ENCODE results near the gene SHKBP1. TPM values are rescaled to one million over a fixed set of nuclear protein-coding genes. Genes with fewer than 3 reads are reported as not detected.

SHKBP1 gene
- total and polyA plus RNA-seq, 9 of the 15 experiments (the other 6 are each of a cell fraction or from before 2014, with no cell fraction given) = 1.2 to 58.1 (median 22.3) TPM

DNA sequence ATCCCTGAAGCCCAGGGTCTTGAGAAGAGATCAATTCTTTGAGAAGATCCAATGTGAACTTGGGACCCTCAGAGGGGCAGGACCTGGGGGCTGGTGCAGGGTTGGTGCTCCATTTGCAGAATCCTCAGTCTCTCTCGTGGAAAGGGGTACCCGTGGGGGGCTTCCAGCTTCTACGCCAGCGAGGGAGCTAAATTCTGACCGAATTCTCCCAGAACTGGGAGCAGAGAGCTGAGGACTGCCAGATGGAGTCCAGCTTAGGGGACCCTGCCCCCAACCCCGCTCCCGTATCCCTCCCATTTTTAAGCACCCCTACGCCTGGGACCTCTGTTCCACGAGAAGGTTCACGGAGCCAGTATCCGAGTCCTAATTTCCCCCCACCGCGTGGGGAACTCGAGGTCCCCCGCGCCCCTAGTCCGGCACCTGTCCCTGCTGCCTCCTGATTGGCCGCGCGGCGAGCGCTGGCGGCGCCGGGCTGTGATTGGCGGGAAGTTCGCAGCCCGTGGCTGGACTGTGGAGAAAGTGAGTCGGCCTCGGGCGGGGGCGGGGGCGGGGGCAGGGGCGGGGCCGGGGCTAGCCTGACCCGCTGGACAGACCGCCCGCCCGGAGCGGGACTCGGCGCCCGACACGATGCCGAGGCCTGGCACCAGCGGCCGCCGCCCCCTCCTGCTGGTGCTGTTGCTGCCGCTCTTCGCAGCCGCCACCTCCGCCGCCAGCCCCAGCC is 20.1 kb downstream of the SHKBP1 start (continued):
- no peak for TF ChIP-seq KAT7 (CRISPR knock-in tag; IDR thresholded peaks at IDR 0.05; ENCODE audit: borderline replicate concordance)
- no peak for TF ChIP-seq MAFF (IDR thresholded peaks at IDR 0.05; ENCODE audit: low read length)
- TF ChIP-seq MTA3 (IDR thresholded peaks at IDR 0.05; ENCODE audit: borderline replicate concordance) = no peak
- no peak for TF ChIP-seq HDAC6 (IDR thresholded peaks at IDR 0.05; ENCODE audit: low read depth, low read length)
- TF ChIP-seq ZC3H8 (IDR thresholded peaks at IDR 0.05) = no peak
- no peak for TF ChIP-seq CSDE1 (IDR thresholded peaks at IDR 0.05)
- TF ChIP-seq HDAC3 (IDR thresholded peaks at IDR 0.05; ENCODE audit: borderline replicate concordance, partially characterized antibody) = no peak
- no peak for TF ChIP-seq ZNF384 (IDR thresholded peaks at IDR 0.05; ENCODE audit: low read depth, low read length)
- TF ChIP-seq HNRNPLL (IDR thresholded peaks at IDR 0.05; ENCODE audit: low read depth, low read length, poor library complexity, severe bottlenecking) = no peak
- TF ChIP-seq RBM25 (IDR thresholded peaks at IDR 0.05; ENCODE audit: low read depth, low read length, severe bottlenecking) = peak; percentile 71
- TF ChIP-seq MAX (CRISPR knock-in tag; IDR thresholded peaks at IDR 0.05) = peak; percentile 65; the same call in 1 of the 2 replicates
- TF ChIP-seq ZNF699 (CRISPR knock-in tag; IDR thresholded peaks at IDR 0.05; ENCODE audit: insufficient replicate concordance) = no peak
- TF ChIP-seq BRF1 (IDR thresholded peaks at IDR 0.05; ENCODE audit: borderline replicate concordance, extremely low read depth, insufficient read length) = no peak
- no peak for TF ChIP-seq BMI1 (IDR thresholded peaks at IDR 0.05; ENCODE audit: low read length)
- TF ChIP-seq RBM15 (IDR thresholded peaks at IDR 0.05; ENCODE audit: insufficient read depth, low read length) = no peak
- peak; percentile 25 to 32; a peak in 2 of 4 replicates for TF ChIP-seq NRF1 (conservative IDR thresholded peaks at IDR 0.05 in 1 of 2, IDR thresholded peaks at IDR 0.05 in 1 of 2)
- TF ChIP-seq, protein P1, sequence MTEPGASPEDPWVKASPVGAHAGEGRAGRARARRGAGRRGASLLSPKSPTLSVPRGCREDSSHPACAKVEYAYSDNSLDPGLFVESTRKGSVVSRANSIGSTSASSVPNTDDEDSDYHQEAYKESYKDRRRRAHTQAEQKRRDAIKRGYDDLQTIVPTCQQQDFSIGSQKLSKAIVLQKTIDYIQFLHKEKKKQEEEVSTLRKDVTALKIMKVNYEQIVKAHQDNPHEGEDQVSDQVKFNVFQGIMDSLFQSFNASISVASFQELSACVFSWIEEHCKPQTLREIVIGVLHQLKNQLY (CRISPR knock-in tag; conservative IDR thresholded peaks at IDR 0.05) = no peak
- peak; percentile 13 for TF ChIP-seq SAP30 (IDR thresholded peaks at IDR 0.05; ENCODE audit: borderline replicate concordance, insufficient read depth, low read depth, low read length, poor library complexity, severe bottlenecking)
- TF ChIP-seq MTF1 (CRISPR knock-in tag; IDR thresholded peaks at IDR 0.05; ENCODE audit: borderline replicate concordance) = no peak
- 0 out of 2 replicates have a peak, but pooled peaks have one; percentile 25 for TF ChIP-seq ATF7 (IDR thresholded peaks at IDR 0.05)
- TF ChIP-seq KLF13 (tag; IDR thresholded peaks at IDR 0.05; ENCODE audit: borderline replicate concordance, low read depth) = no peak

Measured in K562 (cell line).